22Rv1 (cell line): Measurements from ENCODE around the gene ARF3.

Experiments used
- H3K27ac ChIP-seq: fragments of 450-650 bp; 2 replicates; pipeline ENCODE4 v1.5.1; 2017
- ZFX ChIP-seq: fragments of 450-650 bp; IDR thresholded peaks from 2 replicates; pipeline ENCODE4 v1.6.1; 2017; ENCODE audit warnings: antibody characterized with exemption, borderline replicate concordance
- TF ChIP-seq, protein P1 (sequence below): fragments of 450-650 bp; IDR thresholded peaks from 2 replicates; pipeline ENCODE4 v1.5.1; 2017; ENCODE audit warnings: mild to moderate bottlenecking

ARF3 gene

DNA sequence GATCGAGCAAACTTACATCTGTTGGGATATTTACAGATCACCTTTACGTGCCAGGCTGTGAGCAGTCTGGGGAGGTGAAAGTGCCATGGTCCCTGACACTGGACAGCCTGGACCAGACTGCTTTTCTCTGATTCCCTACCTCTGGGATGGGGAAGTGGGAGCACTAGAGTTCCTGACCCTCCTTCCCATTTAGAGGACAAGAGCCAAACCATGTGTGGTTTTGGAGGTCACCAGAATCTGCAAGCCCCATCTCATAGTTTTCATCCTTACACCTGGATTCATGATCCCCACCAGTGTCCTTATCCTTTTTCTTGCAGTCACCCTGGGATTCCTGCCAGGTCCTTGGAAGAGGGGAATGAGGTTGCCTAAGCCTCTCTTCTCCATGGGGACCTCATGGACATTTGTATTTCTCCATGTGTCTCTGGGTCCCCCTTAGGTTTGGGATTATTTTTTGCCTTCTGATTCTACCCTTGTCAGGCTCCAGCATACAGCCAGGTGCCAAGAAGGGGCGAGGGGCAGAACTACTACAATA is 15.7 kb upstream of the ARF3 start:
- no peak overlapping the region for H3K27ac ChIP-seq
- TF ChIP-seq ZFX: no peak
- TF ChIP-seq, protein P1, sequence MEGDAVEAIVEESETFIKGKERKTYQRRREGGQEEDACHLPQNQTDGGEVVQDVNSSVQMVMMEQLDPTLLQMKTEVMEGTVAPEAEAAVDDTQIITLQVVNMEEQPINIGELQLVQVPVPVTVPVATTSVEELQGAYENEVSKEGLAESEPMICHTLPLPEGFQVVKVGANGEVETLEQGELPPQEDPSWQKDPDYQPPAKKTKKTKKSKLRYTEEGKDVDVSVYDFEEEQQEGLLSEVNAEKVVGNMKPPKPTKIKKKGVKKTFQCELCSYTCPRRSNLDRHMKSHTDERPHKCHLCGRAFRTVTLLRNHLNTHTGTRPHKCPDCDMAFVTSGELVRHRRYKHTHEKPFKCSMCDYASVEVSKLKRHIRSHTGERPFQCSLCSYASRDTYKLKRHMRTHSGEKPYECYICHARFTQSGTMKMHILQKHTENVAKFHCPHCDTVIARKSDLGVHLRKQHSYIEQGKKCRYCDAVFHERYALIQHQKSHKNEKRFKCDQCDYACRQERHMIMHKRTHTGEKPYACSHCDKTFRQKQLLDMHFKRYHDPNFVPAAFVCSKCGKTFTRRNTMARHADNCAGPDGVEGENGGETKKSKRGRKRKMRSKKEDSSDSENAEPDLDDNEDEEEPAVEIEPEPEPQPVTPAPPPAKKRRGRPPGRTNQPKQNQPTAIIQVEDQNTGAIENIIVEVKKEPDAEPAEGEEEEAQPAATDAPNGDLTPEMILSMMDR: no peak

DNA sequence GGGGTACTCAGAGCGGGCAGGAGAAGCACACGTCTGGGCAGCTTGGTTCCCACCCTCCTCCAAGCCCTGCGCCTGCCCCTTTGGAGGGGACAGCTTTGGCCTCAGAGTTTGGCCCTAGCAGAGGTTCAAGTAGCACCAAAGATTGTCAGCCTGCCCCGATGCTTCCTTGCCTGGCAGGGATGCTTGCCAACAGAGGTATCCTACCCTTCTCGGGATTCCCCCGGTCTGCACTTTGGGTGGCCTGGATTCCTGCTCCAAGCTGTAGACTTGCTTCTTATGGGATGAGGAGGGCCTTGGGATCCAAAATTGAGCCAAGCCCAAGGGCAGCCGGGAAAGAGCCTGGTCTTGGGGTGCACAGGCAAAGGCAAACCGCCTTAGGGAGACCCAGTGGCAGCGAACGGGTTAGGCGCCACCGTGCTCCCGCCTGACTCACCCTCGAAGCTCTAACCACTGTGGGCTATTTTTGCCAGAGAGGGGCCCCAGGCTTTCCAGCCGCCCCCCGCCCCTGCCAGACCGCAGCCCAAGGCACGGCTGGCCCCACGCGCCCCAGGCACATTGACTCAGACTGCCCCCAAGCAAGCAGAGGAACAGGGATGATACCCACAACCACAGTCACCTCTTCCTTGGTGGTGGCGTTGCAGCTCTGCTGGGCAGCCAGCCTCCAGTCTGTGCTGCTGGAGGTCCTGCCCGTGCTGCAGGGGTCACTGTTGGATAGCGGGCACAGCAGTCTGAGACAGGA is 15.1 kb upstream of the ARF3 start:
- H3K27ac ChIP-seq: no peak overlapping the region
- TF ChIP-seq ZFX: no peak
- TF ChIP-seq, protein P1: peak; percentile 26

DNA sequence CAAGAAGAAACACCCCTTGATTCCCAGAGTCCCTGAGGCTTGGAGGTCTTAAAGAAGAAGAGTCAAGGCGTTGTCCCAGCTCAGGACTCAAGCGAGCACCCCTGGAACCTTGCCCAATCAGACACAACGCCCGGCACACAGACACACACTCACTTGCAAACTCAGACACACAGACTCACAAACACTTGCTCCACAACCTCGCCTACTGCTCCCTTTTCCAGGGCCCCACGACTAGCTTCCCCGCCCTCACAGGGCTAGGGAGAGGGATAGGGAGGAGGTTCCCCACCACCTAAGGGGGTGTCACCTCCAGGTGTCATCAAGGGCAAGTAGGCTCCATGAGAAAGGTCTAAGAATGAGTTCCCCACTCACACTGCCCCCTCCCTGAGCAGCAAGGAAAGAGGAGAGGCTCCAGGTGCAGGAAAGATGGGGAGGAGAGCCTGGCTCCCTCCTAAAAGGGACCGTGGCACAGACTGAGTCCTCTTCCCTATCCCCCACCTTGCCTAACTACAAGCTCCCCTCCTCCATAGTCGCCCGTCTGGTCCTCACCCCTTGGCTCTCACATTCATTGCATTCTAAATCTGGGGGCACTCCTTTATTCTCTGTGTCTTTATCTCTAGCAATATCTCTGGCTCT is 13.5 kb upstream of the ARF3 start:
- peak overlapping the region; percentile 45; the same call in 1 of the 2 replicates for H3K27ac ChIP-seq
- TF ChIP-seq, protein P1: no peak
- no peak for TF ChIP-seq ZFX

DNA sequence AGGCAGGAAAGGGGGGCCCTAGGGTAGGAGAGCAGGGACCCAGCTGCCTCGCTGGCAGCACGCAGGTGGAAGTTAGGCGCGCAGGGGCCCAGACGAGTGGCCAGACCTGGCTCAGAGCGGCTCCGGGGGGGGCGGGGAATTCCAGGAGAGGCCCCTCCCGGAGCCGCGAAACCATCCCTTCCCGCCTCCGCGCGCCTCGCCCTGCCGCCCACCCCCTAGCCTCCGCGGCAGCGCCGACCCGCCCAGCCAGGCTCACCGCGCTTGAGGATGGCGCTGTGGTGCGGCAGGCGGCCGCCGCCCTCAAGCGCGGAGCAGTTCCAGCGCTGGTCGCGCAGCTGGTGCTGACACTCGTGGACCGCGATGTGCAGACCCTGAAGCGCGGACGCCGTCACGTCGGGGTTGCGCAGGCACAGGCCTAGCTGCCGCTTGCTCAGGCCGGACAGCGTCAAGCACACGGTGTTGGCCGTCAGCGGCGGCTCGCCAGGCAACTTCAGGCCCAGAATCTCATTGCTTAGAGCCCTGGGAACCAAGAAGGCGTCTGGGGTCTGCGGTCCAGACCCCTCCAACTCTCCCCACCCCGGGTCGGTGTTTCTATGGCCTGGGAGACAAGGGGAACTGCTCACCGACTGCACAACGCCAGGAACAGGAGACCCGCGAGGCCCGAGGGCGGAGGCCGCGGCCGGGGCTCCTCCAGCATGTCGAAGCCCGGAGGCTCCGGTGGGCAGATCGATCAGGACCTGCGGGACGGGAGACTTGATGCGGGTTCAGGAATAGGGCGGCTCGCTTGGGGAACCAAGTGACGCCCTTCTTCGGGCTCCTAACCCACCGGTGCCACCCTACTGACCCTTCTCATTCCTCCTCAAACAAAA is 12.8 kb upstream of the ARF3 start:
- H3K27ac ChIP-seq: no peak overlapping the region
- TF ChIP-seq, protein P1: no peak
- no peak for TF ChIP-seq ZFX

DNA sequence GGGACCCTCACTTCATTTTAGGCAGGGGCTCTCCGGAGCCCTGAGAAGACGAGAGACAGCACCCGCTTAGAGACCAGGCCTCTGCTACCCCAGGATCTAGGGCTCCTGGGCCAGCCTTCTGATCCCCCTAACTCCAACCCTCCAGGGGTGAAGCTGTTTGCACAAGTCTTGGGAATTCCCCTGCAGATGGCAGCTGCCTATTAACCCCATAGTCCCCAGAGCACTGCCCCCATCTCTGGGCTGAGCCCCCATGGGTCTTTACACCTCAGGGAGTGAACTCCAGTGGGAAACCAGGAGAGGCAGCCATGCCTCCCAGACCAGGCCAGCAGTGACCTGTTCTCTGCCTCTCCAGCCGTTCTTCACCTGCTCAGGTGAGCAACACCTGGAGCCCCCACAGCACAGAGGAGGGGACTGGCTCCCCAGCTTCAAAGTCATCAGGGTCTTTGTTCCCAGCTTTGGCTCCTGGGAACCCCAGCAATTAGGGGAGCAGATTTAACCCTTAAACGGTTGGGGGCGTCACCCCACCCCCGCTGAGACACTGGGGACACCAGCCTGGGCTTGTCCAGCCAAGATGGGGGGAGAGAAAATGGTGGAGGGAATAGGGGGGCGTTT is 12.0 kb upstream of the ARF3 start:
- TF ChIP-seq ZFX: no peak
- TF ChIP-seq, protein P1: no peak
- H3K27ac ChIP-seq: no peak overlapping the region

DNA sequence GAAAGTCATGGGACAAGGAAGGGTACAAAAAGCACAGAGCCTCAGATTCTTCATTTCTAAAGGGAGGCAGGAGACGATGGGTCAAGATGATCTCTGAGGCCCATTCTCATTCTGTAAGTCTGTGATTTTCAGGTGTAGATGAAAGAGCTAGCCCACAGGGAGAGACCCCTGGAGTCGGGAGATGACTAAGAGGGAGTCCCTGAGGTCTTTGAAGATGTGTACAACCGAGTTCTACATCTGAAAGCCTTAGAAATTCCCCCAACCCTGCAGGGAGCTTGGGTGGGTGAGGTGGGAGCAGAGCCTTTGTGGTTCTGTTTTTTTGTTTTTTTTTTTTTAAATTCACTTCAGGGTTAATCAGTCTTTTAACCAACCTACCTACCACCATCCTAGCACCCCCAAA is 11.2 kb upstream of the ARF3 start:
- TF ChIP-seq ZFX: no peak
- TF ChIP-seq, protein P1: no peak
- H3K27ac ChIP-seq: no peak overlapping the region
